Measurements from ENCODE around the gene FGFRL1.
"Not testable (repeated sequence)": the region's sequence is repeated elsewhere in the genome, so short reads cannot be mapped to it uniquely, and the experiment has no call there.

The FGFRL1 gene

GRCh38 chr4:973431-974397 lies 37.7 kb upstream of the FGFRL1 start, which contains the start of gene DGKQ:
Gene DGKQ, minus strand, starts transcription at chr4:973569. Its CDS starts 87 bp downstream, at chr4:973482.
- FAIRE-seq, result peak; percentile 51

GRCh38 chr4:974668-975067 lies 36.8 kb upstream of the FGFRL1 start:
- DNase-seq (ENCODE audit: insufficient read length, low spot score), result no peak

More at GRCh38 chr4:973431-974397, 37.7 kb upstream of the FGFRL1 start, which contains the start of gene DGKQ:
- peak; percentile 100 for DNase-seq (ENCODE audit: insufficient read length, low spot score)

GRCh38 chr4:976016-976415 lies 35.4 kb upstream of the FGFRL1 start:
- DNase-seq (ENCODE audit: insufficient read length, low spot score); FAIRE-seq: not testable (repeated sequence)

More at GRCh38 chr4:974668-975067, 36.8 kb upstream of the FGFRL1 start:
- no peak for FAIRE-seq

- DNase-seq (ENCODE audit: insufficient read length, low spot score) (no peak), FAIRE-seq (no peak)
These were observed 32.3 kb upstream of the FGFRL1 start for GRCh38 chr4:978957-979701.

GRCh38 chr4:982291-982690 lies 29.1 kb upstream of the FGFRL1 start:
- FAIRE-seq (no peak), DNase-seq (ENCODE audit: insufficient read length, low spot score) (no peak)

GRCh38 chr4:982814-983213 lies 28.6 kb upstream of the FGFRL1 start:
- no peak for FAIRE-seq
- DNase-seq (ENCODE audit: insufficient read length, low spot score), result no peak

- FAIRE-seq (no peak), DNase-seq (ENCODE audit: insufficient read length, low spot score) (no peak)
These were observed 26.9 kb upstream of the FGFRL1 start for GRCh38 chr4:984336-985054.

- DNase-seq (ENCODE audit: insufficient read length, low spot score) (peak; percentile 68), FAIRE-seq (no peak)
These were observed 26.1 kb upstream of the FGFRL1 start for GRCh38 chr4:985123-985830.

GRCh38 chr4:986428-986878 lies 25.0 kb upstream of the FGFRL1 start:
- peak; percentile 37 for FAIRE-seq

GRCh38 chr4:986879-987623 lies 24.4 kb upstream of the FGFRL1 start, which contains the start of gene IDUA:
Gene IDUA, plus strand, starts transcription at chr4:987044. Its CDS starts 41 bp downstream, at chr4:987085.
- DNase-seq (ENCODE audit: insufficient read length, low spot score), result peak; percentile 85
- no peak for FAIRE-seq

More at GRCh38 chr4:986428-986878, 25.0 kb upstream of the FGFRL1 start:
- DNase-seq (ENCODE audit: insufficient read length, low spot score), result no peak

GRCh38 chr4:987624-988513 lies 23.6 kb upstream of the FGFRL1 start:
- no peak for DNase-seq (ENCODE audit: insufficient read length, low spot score)
- no peak for FAIRE-seq

- DNase-seq (ENCODE audit: insufficient read length, low spot score) (no peak), FAIRE-seq (no peak)
These were observed 22.4 kb upstream of the FGFRL1 start for GRCh38 chr4:988726-989721.

GRCh38 chr4:989722-990471 lies 21.5 kb upstream of the FGFRL1 start:
- DNase-seq (ENCODE audit: insufficient read length, low spot score), result no peak
- no peak for FAIRE-seq

GRCh38 chr4:990746-991367 lies 20.6 kb upstream of the FGFRL1 start:
- FAIRE-seq (no peak), DNase-seq (ENCODE audit: insufficient read length, low spot score) (no peak)

GRCh38 chr4:991451-992296 lies 19.8 kb upstream of the FGFRL1 start:
- DNase-seq (ENCODE audit: insufficient read length, low spot score) (no peak), FAIRE-seq (no peak)

All from GM19239 (cell line).